Erythroblast (primary cell): ENCODE results near the gene CREB5.

Experiments
- DNase-seq, 2 experiments: peaks; one replicate each; lab custom pipeline; 2025; lab: John Stamatoyannopoulos, UW
- GATA1 ChIP-seq: IDR thresholded peaks from 2 replicates; pipeline ENCODE4 v1.6.1; 2011; ENCODE audit warnings: low read depth, mild to moderate bottlenecking, control low read depth, low read length, moderate library complexity
- POLR2A ChIP-seq: IDR thresholded peaks from 2 replicates; pipeline ENCODE4 v1.6.1; 2011; ENCODE audit warnings: mild to moderate bottlenecking, low read length

Gene CREB5

GRCh38 chr7:28687537-28687936 lies 275.2 kb downstream of the CREB5 start:
- no peak for TF ChIP-seq POLR2A
- no peak for DNase-seq

- TF ChIP-seq POLR2A: no peak
- no peak for TF ChIP-seq GATA1
- DNase-seq: no peak
Observed at GRCh38 chr7:28688174-28688573, 275.9 kb downstream of the CREB5 start.

- TF ChIP-seq GATA1 (no peak), POLR2A (no peak)
- DNase-seq: no peak
Observed at GRCh38 chr7:28688651-28689050, 276.3 kb downstream of the CREB5 start.

GRCh38 chr7:28695300-28696295 lies 283.3 kb downstream of the CREB5 start:
- TF ChIP-seq POLR2A: no peak
- no peak for DNase-seq

- DNase-seq: no peak
- TF ChIP-seq POLR2A (no peak), GATA1 (no peak)
Observed at GRCh38 chr7:28697913-28698563, 285.7 kb downstream of the CREB5 start.

- no peak for TF ChIP-seq GATA1
- no peak for DNase-seq
Observed at GRCh38 chr7:28698840-28699239, 286.5 kb downstream of the CREB5 start.

GRCh38 chr7:28700096-28700495 lies 287.8 kb downstream of the CREB5 start:
- DNase-seq: no peak
- TF ChIP-seq GATA1 (no peak), POLR2A (no peak)

GRCh38 chr7:28700790-28701203 lies 288.5 kb downstream of the CREB5 start:
- TF ChIP-seq GATA1 (no peak), POLR2A (no peak)
- DNase-seq: no peak

- TF ChIP-seq GATA1: no peak
- TF ChIP-seq POLR2A: no peak
- no peak for DNase-seq
Observed at GRCh38 chr7:28701731-28702130, 289.4 kb downstream of the CREB5 start.

GRCh38 chr7:28702171-28702570 lies 289.9 kb downstream of the CREB5 start:
- DNase-seq: no peak
- TF ChIP-seq POLR2A (no peak), GATA1 (no peak)

- no peak for TF ChIP-seq GATA1
- no peak for TF ChIP-seq POLR2A
- no peak for DNase-seq
Observed at GRCh38 chr7:28703037-28703765, 290.9 kb downstream of the CREB5 start.

- no peak for DNase-seq
- TF ChIP-seq POLR2A (no peak), GATA1 (no peak)
Observed at GRCh38 chr7:28704706-28705105, 292.4 kb downstream of the CREB5 start.

- TF ChIP-seq GATA1 (no peak), POLR2A (no peak)
- no peak for DNase-seq
Observed at GRCh38 chr7:28705350-28705749, 293.0 kb downstream of the CREB5 start.

- no peak for TF ChIP-seq POLR2A
- TF ChIP-seq GATA1: no peak
Observed at GRCh38 chr7:28706584-28706983, 294.3 kb downstream of the CREB5 start.

GRCh38 chr7:28707291-28707690 lies 295.0 kb downstream of the CREB5 start:
- no peak for TF ChIP-seq POLR2A
- no peak for TF ChIP-seq GATA1
- DNase-seq: no peak

More at GRCh38 chr7:28706584-28706983, 294.3 kb downstream of the CREB5 start:
- no peak for DNase-seq
